ENCODE measurements around the gene SPIC.
"Not testable (repeated sequence)": the region's sequence is repeated elsewhere in the genome, so short reads cannot be mapped to it uniquely, and the experiment has no call there.

SPIC gene

DNA sequence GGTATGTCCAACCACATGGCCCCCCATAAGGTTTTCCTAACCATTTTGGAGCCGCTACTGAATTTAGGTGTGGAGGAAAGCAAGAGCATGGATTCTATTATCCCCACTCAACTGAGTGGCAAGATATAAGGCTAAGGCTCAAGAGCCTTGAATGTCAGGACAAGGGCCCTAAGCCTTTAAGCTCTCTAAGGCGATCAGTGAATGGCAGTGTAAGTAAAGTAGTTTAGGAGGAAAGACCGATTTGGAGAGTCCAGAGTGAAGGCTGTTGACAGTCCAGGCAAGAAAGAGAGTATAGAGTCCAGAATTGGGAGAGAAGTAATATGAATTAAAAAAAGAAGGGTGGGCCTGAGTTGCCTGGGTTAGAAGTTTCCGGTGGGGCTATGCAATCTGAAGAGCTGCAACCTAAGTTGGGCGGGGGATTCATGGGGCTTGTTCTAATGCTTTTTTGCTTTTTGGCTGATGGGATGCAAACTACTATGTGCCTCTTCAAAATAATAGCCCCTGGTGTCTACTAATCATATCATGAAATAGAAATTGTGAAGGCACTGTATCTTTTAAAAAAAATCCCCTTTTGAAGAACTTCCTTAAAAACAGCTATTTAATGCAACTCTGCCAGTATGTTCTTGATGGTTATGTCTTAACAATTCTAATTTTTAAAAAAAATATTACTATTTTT is at the start of gene SPIC:
SPIC (plus strand) TSS at position 626 of the 676 bp plus-strand sequence. CDS start 1,569 bp downstream, outside the sequence.
- H3K27me3 ChIP-seq (ENCODE audit: insufficient read depth, low read length) = no peaks in the 10 kb centered on the region
- no peaks in the 10 kb centered on the region for H3K36me3 ChIP-seq (ENCODE audit: insufficient read depth, low read depth, low read length)
- H3K4me1 ChIP-seq (ENCODE audit: insufficient read depth, low read length) = peaks cover 9% of the 10 kb centered on the region; the same call in 1 of the 2 replicates
- H3K9ac ChIP-seq (ENCODE audit: low read depth, low read length) = no peak within 1 kb of the TSS; the same call in 1 of the 2 replicates
- no peak within 1 kb of the TSS for H3K27ac ChIP-seq (ENCODE audit: low read length)
- no peak within 1 kb of the TSS for H3K4me3 ChIP-seq (ENCODE audit: low read length)
- H3K9me3 ChIP-seq (ENCODE audit: insufficient read depth, low read depth, low read length) = no peaks in the 10 kb centered on the region

- no peak overlapping the region for H3K9ac ChIP-seq (ENCODE audit: low read depth, low read length)
- H3K9me3 ChIP-seq (ENCODE audit: insufficient read depth, low read depth, low read length) = no peaks in the 10 kb centered on the region
Measured at GRCh38 chr12:101430456-101430855, 44.7 kb upstream of the SPIC start.

GRCh38 chr12:101436136-101436535 is 39.0 kb upstream of the SPIC start:
- Histone ChIP-seq H3K9ac (ENCODE audit: low read depth, low read length) (no peak overlapping the region), H3K4me1 (ENCODE audit: insufficient read depth, low read length) (no peaks in the 10 kb centered on the region), H3K36me3 (ENCODE audit: insufficient read depth, low read depth, low read length) (no peaks in the 10 kb centered on the region), H3K9me3 (ENCODE audit: insufficient read depth, low read depth, low read length) (no peaks in the 10 kb centered on the region), H3K4me3 (ENCODE audit: low read length) (no peak overlapping the region), H3K27ac (ENCODE audit: low read length) (no peak overlapping the region), H3K27me3 (ENCODE audit: insufficient read depth, low read length) (no peaks in the 10 kb centered on the region)

More at GRCh38 chr12:101430456-101430855, 44.7 kb upstream of the SPIC start:
- H3K4me1 ChIP-seq (ENCODE audit: insufficient read depth, low read length) = no peaks in the 10 kb centered on the region
- H3K4me3 ChIP-seq (ENCODE audit: low read length) = no peak overlapping the region
- H3K36me3 ChIP-seq (ENCODE audit: insufficient read depth, low read depth, low read length) = no peaks in the 10 kb centered on the region
- H3K27me3 ChIP-seq (ENCODE audit: insufficient read depth, low read length) = no peaks in the 10 kb centered on the region
- H3K27ac ChIP-seq (ENCODE audit: low read length) = no peak overlapping the region

DNA sequence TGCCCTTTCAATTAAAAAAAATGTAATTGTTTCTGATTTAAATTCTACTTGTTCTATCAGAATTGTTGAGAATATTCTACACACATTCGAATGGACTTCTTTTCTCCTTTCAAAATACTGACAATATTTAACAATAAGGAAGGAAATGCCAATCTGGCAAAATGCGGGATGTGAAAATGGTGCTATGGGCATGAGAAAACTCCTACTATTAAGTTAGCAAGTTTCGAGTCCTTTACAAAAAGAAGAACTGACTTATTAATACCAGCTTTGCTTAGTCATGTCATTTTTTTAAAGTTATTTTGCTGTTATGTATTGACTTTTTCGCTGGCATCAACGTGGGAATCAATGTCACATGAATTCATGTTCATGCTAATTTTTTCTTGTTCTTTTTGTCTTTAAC is 35.9 kb upstream of the SPIC start:
- H3K36me3 ChIP-seq (ENCODE audit: insufficient read depth, low read depth, low read length) = no peaks in the 10 kb centered on the region
- no peak overlapping the region for H3K27ac ChIP-seq (ENCODE audit: low read length)
- no peaks in the 10 kb centered on the region for H3K9me3 ChIP-seq (ENCODE audit: insufficient read depth, low read depth, low read length)
- no peak overlapping the region for H3K4me3 ChIP-seq (ENCODE audit: low read length)
- H3K4me1 ChIP-seq (ENCODE audit: insufficient read depth, low read length) = no peaks in the 10 kb centered on the region
- H3K27me3 ChIP-seq (ENCODE audit: insufficient read depth, low read length) = no peaks in the 10 kb centered on the region
- no peak overlapping the region for H3K9ac ChIP-seq (ENCODE audit: low read depth, low read length)

GRCh38 chr12:101441461-101442224 is 33.5 kb upstream of the SPIC start:
- Histone ChIP-seq H3K9ac (ENCODE audit: low read depth, low read length) (no peak overlapping the region), H3K36me3 (ENCODE audit: insufficient read depth, low read depth, low read length) (no peaks in the 10 kb centered on the region), H3K4me1 (ENCODE audit: insufficient read depth, low read length) (no peaks in the 10 kb centered on the region), H3K9me3 (ENCODE audit: insufficient read depth, low read depth, low read length) (no peaks in the 10 kb centered on the region), H3K27me3 (ENCODE audit: insufficient read depth, low read length) (no peaks in the 10 kb centered on the region), H3K27ac (ENCODE audit: low read length) (no peak overlapping the region), H3K4me3 (ENCODE audit: low read length) (no peak overlapping the region)

DNA sequence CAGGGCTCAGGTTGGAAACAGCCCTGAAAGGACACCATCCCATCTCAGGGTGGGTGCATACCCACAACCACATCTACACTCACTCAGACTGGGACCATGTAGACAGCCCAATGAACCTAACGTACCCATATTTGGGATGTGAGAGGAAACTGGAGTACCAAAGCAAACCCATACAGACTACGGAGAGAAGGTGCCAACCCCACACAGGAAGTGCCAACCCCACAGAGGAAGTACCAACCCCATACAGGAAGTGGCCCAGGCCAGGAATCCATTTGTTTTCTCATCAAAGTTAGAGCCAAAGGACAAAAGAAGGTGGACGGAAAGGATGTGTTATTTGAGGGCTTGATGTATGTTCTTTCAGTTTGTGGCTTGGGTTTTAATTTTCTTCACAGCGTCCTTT is 19.5 kb upstream of the SPIC start:
- Histone ChIP-seq H3K27me3 (ENCODE audit: insufficient read depth, low read length) (no peaks in the 10 kb centered on the region), H3K9ac (ENCODE audit: low read depth, low read length) (no peak overlapping the region), H3K36me3 (ENCODE audit: insufficient read depth, low read depth, low read length) (no peaks in the 10 kb centered on the region), H3K4me1 (ENCODE audit: insufficient read depth, low read length) (no peaks in the 10 kb centered on the region), H3K27ac (ENCODE audit: low read length) (no peak overlapping the region), H3K9me3 (ENCODE audit: insufficient read depth, low read depth, low read length) (peaks cover 6% of the 10 kb centered on the region; the same call in 1 of the 2 replicates), H3K4me3 (ENCODE audit: low read length) (no peak overlapping the region)

GRCh38 chr12:101459642-101460346 is 15.3 kb upstream of the SPIC start:
- Histone ChIP-seq H3K4me1 (ENCODE audit: insufficient read depth, low read length) (no peaks in the 10 kb centered on the region), H3K36me3 (ENCODE audit: insufficient read depth, low read depth, low read length) (no peaks in the 10 kb centered on the region), H3K27ac (ENCODE audit: low read length) (no peak overlapping the region), H3K4me3 (ENCODE audit: low read length) (no peak overlapping the region), H3K27me3 (ENCODE audit: insufficient read depth, low read length) (no peaks in the 10 kb centered on the region), H3K9me3 (ENCODE audit: insufficient read depth, low read depth, low read length) (peaks cover 6% of the 10 kb centered on the region; the same call in 1 of the 2 replicates), H3K9ac (ENCODE audit: low read depth, low read length) (no peak overlapping the region)

GRCh38 chr12:101468948-101469347 is 6.2 kb upstream of the SPIC start:
- Histone ChIP-seq H3K4me1 (ENCODE audit: insufficient read depth, low read length) (peaks cover 6% of the 10 kb centered on the region; the same call in 1 of the 2 replicates), H3K9ac (ENCODE audit: low read depth, low read length) (no peak overlapping the region), H3K27ac (ENCODE audit: low read length) (no peak overlapping the region), H3K4me3 (ENCODE audit: low read length) (no peak overlapping the region), H3K27me3 (ENCODE audit: insufficient read depth, low read length) (no peaks in the 10 kb centered on the region), H3K9me3 (ENCODE audit: insufficient read depth, low read depth, low read length) (no peaks in the 10 kb centered on the region), H3K36me3 (ENCODE audit: insufficient read depth, low read depth, low read length) (no peaks in the 10 kb centered on the region)

- Histone ChIP-seq H3K4me3 (ENCODE audit: low read length) (no peak overlapping the region), H3K27me3 (ENCODE audit: insufficient read depth, low read length) (no peaks in the 10 kb centered on the region), H3K27ac (ENCODE audit: low read length) (no peak overlapping the region), H3K9ac (ENCODE audit: low read depth, low read length) (no peak overlapping the region), H3K36me3 (ENCODE audit: insufficient read depth, low read depth, low read length) (no peaks in the 10 kb centered on the region), H3K9me3 (ENCODE audit: insufficient read depth, low read depth, low read length) (no peaks in the 10 kb centered on the region), H3K4me1 (ENCODE audit: insufficient read depth, low read length) (peaks cover 9% of the 10 kb centered on the region; the same call in 1 of the 2 replicates)
Measured at GRCh38 chr12:101470939-101471338, 4.2 kb upstream of the SPIC start.

GRCh38 chr12:101471878-101472277 is 3.3 kb upstream of the SPIC start:
- H3K36me3 ChIP-seq (ENCODE audit: insufficient read depth, low read depth, low read length); H3K9me3 ChIP-seq (ENCODE audit: insufficient read depth, low read depth, low read length); H3K27me3 ChIP-seq (ENCODE audit: insufficient read depth, low read length); H3K27ac ChIP-seq (ENCODE audit: low read length); H3K4me1 ChIP-seq (ENCODE audit: insufficient read depth, low read length); H3K9ac ChIP-seq (ENCODE audit: low read depth, low read length); H3K4me3 ChIP-seq (ENCODE audit: low read length): not testable (repeated sequence)

GRCh38 chr12:101474248-101474647 is 888 bp upstream of the SPIC start:
- Histone ChIP-seq H3K9me3 (ENCODE audit: insufficient read depth, low read depth, low read length) (no peaks in the 10 kb centered on the region), H3K4me3 (ENCODE audit: low read length) (no peak overlapping the region), H3K27me3 (ENCODE audit: insufficient read depth, low read length) (no peaks in the 10 kb centered on the region), H3K36me3 (ENCODE audit: insufficient read depth, low read depth, low read length) (no peaks in the 10 kb centered on the region), H3K9ac (ENCODE audit: low read depth, low read length) (no peak overlapping the region; the same call in 1 of the 2 replicates), H3K27ac (ENCODE audit: low read length) (no peak overlapping the region), H3K4me1 (ENCODE audit: insufficient read depth, low read length) (peaks cover 9% of the 10 kb centered on the region; the same call in 1 of the 2 replicates)

Data from iPS-20b (cell line).